HepG2 (cell line): Measurements from ENCODE around the gene SFXN5. TPM values are rescaled to one million over a fixed set of nuclear protein-coding genes. Genes with fewer than 3 reads are reported as not detected.

ENCODE experiments used
- ARNTL ChIP-seq: sonication (generic); formaldehyde crosslinking; IDR thresholded peaks from 2 replicates; pipeline ENCODE4 v1.4.0; 2020; ENCODE audit warnings: mild to moderate bottlenecking, missing genetic modification reagents
- ASH2L ChIP-seq: fragments of 300-600, 200-600 bp; sonication (generic); IDR thresholded peaks from 2 replicates; pipeline ENCODE4 v1.7.0; 2017; ENCODE audit warnings: low read depth, mild to moderate bottlenecking, moderate library complexity, mixed read lengths, low read length; ENCODE audit not compliant: insufficient read length
- CENPT ChIP-seq: sonication (generic); formaldehyde crosslinking; IDR thresholded peaks from 2 replicates; pipeline ENCODE4 v1.8.0; 2022; ENCODE audit warnings: low read depth, mild to moderate bottlenecking, moderate library complexity, missing genetic modification reagents
- GABPA ChIP-seq, 2 experiments: IDR thresholded peaks; 2 replicates each; pipeline ENCODE4 v1.6.1; 2011 to 2016; ENCODE audit warnings: low read depth in 2 of 2, low read length in 1 of 2, missing biosample characterization in 1 of 2, missing genetic modification characterization in 1 of 2
- GABPB1 ChIP-seq: IDR thresholded peaks from 2 replicates; pipeline ENCODE4 v1.6.1; 2016; ENCODE audit warnings: mild to moderate bottlenecking, missing genetic modification reagents, moderate library complexity, missing compliant biosample characterization
- HOXA3 ChIP-seq: sonication (generic); formaldehyde crosslinking; IDR thresholded peaks from 2 replicates; pipeline ENCODE4 v1.5.0; 2020; ENCODE audit warnings: missing genetic modification reagents
- NR2C2 ChIP-seq: sonication (generic); formaldehyde crosslinking; IDR thresholded peaks from 2 replicates; pipeline ENCODE4 v1.4.0; 2020; ENCODE audit warnings: missing genetic modification reagents, mild to moderate bottlenecking, moderate library complexity, borderline replicate concordance
- SALL2 ChIP-seq: sonication (generic); formaldehyde crosslinking; IDR thresholded peaks from 2 replicates; pipeline ENCODE4 v1.8.1; 2023; ENCODE audit warnings: mild to moderate bottlenecking, missing genetic modification reagents, inconsistent platforms
- STAG1 ChIP-seq: sonication (generic); formaldehyde crosslinking; IDR thresholded peaks from 2 replicates; pipeline ENCODE4 v1.4.0; 2020; ENCODE audit warnings: missing genetic modification reagents
- TEAD3 ChIP-seq: optimal IDR thresholded peaks from 2 replicates; pipeline ENCODE3; 2016; ENCODE audit warnings: borderline replicate concordance
- YY1 ChIP-seq: IDR thresholded peaks from 2 replicates; pipeline ENCODE4 v1.6.1; 2011; ENCODE audit warnings: low read length, low read depth, moderate library complexity, mild to moderate bottlenecking; ENCODE audit not compliant: insufficient read depth, insufficient replicate concordance
- ZNF10 ChIP-seq: sonication (generic); formaldehyde crosslinking; IDR thresholded peaks from 2 replicates; pipeline ENCODE4 v1.4.0; 2020; ENCODE audit warnings: mild to moderate bottlenecking, low read depth, missing genetic modification reagents, borderline replicate concordance
- ZNF605 ChIP-seq: sonication (generic); formaldehyde crosslinking; IDR thresholded peaks from 2 replicates; pipeline ENCODE4 v1.8.0; 2022; ENCODE audit warnings: mild to moderate bottlenecking, missing genetic modification reagents
- ZSCAN31 ChIP-seq: sonication (generic); formaldehyde crosslinking; IDR thresholded peaks from 2 replicates; pipeline ENCODE4 v1.5.0; 2020; ENCODE audit warnings: low read depth, mild to moderate bottlenecking, missing genetic modification reagents
- polyA plus RNA-seq, 8 experiments: library from polyadenylated mRNA; depleted of rRNA in 3 of 8; stranded (reverse) in 7 of 8; unstranded in 1 of 8; fragments of >200 nt; fragmentation: Illumina TruSeq in 4 of 8; extraction: Trizol in 4 of 8; gene quantifications; 2 replicates each; pipeline versions ENCODE4 v1.2.1 to v1.2.3, GENCODE V29; 2011 to 2016; ENCODE audit warnings: low read depth in 4 of 8, missing spikeins in 1 of 8, mixed read lengths in 1 of 8; ENCODE audit not compliant: insufficient read depth in 1 of 8
- total RNA-seq, 5 experiments: library from RNA; depleted of rRNA; stranded (reverse); fragments of >200 nt; fragmentation: Illumina TruSeq; extraction: Trizol; gene quantifications; 2 replicates each; pipeline ENCODE4 v1.2.3, GENCODE V29; 2016; ENCODE audit warnings: low read depth in 1 of 5
- TF ChIP-seq, protein P1 (sequence below): sonication (generic); formaldehyde crosslinking; IDR thresholded peaks from 2 replicates; pipeline ENCODE4 v1.5.0; 2020; ENCODE audit warnings: mild to moderate bottlenecking, missing genetic modification reagents
- TF ChIP-seq, protein P2 (sequence below): sonication (generic); formaldehyde crosslinking; IDR thresholded peaks from 2 replicates; pipeline ENCODE4 v1.4.0; 2020; ENCODE audit warnings: mild to moderate bottlenecking, missing genetic modification reagents
- TF ChIP-seq, protein P3 (sequence below): sonication (generic); formaldehyde crosslinking; IDR thresholded peaks from 2 replicates; pipeline ENCODE4 v1.5.0; 2020; ENCODE audit warnings: mild to moderate bottlenecking, missing genetic modification reagents, moderate library complexity
- TF ChIP-seq, protein P4 (sequence below): IDR thresholded peaks from 2 replicates; pipeline ENCODE4 v1.6.1; 2012; ENCODE audit warnings: inconsistent platforms
- TF ChIP-seq, protein P5 (sequence below): sonication (generic); formaldehyde crosslinking; IDR thresholded peaks from 2 replicates; pipeline ENCODE4 v1.4.0; 2020; ENCODE audit warnings: missing genetic modification reagents

The SFXN5 gene
- total and polyA plus RNA-seq, 2 of the 13 experiments (the other 11 are each of a cell fraction or from before 2014, with no cell fraction given), result 34.9 to 37.4 TPM

DNA sequence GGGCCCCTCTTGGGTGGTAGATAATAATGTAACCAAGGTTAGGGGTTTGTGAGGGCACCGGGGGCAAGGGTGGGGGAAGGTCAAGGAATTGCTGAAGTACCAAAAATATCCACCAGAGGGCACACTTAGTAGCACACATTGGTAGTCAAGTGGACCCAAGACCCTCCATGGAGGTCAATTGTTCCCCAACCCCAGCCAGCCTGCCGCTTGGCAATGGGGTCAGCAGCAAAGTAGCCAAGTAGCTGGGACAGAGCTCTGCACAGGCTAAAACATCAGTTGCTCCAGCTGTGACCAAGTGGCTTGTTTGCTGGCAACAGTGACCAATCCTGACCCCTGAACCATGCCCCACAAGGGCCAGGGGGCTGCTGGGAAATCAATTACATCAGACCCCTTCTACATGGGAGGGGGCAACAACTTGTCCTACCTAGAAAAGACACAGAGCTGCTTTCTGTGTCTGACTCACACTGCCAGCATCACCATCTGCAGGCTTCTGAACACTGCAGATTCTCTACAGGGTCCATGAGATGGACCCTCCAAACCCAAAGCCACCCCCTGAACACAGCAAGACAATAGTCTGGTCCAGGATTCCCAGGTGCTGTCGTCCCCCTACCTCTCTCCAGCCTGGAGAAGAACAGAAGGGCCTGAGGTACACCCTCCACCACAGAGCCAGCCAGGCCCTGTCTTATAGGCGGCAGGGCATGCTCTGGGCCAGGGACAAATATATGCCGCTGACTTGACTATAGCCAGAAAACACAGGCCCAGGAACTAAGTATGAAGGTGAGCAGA lies 78.2 kb downstream of the SFXN5 start (continued):
- TF ChIP-seq, protein P1, sequence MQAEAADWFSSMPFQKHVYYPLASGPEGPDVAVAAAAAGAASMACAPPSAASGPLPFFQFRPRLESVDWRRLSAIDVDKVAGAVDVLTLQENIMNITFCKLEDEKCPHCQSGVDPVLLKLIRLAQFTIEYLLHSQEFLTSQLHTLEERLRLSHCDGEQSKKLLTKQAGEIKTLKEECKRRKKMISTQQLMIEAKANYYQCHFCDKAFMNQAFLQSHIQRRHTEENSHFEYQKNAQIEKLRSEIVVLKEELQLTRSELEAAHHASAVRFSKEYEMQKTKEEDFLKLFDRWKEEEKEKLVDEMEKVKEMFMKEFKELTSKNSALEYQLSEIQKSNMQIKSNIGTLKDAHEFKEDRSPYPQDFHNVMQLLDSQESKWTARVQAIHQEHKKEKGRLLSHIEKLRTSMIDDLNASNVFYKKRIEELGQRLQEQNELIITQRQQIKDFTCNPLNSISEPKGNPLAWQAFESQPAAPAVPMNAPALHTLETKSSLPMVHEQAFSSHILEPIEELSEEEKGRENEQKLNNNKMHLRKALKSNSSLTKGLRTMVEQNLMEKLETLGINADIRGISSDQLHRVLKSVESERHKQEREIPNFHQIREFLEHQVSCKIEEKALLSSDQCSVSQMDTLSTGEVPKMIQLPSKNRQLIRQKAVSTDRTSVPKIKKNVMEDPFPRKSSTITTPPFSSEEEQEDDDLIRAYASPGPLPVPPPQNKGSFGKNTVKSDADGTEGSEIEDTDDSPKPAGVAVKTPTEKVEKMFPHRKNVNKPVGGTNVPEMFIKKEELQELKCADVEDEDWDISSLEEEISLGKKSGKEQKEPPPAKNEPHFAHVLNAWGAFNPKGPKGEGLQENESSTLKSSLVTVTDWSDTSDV, result no peak
- TF ChIP-seq, protein P2, sequence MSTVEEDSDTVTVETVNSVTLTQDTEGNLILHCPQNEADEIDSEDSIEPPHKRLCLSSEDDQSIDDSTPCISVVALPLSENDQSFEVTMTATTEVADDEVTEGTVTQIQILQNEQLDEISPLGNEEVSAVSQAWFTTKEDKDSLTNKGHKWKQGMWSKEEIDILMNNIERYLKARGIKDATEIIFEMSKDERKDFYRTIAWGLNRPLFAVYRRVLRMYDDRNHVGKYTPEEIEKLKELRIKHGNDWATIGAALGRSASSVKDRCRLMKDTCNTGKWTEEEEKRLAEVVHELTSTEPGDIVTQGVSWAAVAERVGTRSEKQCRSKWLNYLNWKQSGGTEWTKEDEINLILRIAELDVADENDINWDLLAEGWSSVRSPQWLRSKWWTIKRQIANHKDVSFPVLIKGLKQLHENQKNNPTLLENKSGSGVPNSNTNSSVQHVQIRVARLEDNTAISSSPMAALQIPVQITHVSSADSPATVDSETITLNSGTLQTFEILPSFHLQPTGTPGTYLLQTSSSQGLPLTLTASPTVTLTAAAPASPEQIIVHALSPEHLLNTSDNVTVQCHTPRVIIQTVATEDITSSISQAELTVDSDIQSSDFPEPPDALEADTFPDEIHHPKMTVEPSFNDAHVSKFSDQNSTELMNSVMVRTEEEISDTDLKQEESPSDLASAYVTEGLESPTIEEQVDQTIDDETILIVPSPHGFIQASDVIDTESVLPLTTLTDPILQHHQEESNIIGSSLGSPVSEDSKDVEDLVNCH (CRISPR knock-in tag), result no peak
- TF ChIP-seq, protein P3, sequence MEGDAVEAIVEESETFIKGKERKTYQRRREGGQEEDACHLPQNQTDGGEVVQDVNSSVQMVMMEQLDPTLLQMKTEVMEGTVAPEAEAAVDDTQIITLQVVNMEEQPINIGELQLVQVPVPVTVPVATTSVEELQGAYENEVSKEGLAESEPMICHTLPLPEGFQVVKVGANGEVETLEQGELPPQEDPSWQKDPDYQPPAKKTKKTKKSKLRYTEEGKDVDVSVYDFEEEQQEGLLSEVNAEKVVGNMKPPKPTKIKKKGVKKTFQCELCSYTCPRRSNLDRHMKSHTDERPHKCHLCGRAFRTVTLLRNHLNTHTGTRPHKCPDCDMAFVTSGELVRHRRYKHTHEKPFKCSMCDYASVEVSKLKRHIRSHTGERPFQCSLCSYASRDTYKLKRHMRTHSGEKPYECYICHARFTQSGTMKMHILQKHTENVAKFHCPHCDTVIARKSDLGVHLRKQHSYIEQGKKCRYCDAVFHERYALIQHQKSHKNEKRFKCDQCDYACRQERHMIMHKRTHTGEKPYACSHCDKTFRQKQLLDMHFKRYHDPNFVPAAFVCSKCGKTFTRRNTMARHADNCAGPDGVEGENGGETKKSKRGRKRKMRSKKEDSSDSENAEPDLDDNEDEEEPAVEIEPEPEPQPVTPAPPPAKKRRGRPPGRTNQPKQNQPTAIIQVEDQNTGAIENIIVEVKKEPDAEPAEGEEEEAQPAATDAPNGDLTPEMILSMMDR (CRISPR knock-in tag), result peak; percentile 89
- TF ChIP-seq ZNF605 (0 out of 2 replicates have a peak, but pooled peaks have one; percentile 39), HOXA3 (CRISPR knock-in tag) (peak; percentile 9; the same call in 1 of the 2 replicates), YY1 (peak; percentile 29), NR2C2 (peak; percentile 78), GABPB1 (peak; percentile 29; the same call in 1 of the 2 replicates), GABPA (IDR thresholded peaks at IDR 0.05; ENCODE audit: low read depth, low read length) (no peak), GABPA (CRISPR knock-in tag; IDR thresholded peaks at IDR 0.05; ENCODE audit: low read depth) (no peak), CENPT (CRISPR knock-in tag) (no peak), ARNTL (CRISPR knock-in tag) (no peak), STAG1 (peak; percentile 80), ASH2L (peak; percentile 23), TEAD3 (CRISPR knock-in tag) (peak; percentile 47), SALL2 (no peak), ZNF10 (CRISPR knock-in tag) (no peak), ZSCAN31 (0 out of 2 replicates have a peak, but pooled peaks have one; percentile 43)
- TF ChIP-seq, protein P4, sequence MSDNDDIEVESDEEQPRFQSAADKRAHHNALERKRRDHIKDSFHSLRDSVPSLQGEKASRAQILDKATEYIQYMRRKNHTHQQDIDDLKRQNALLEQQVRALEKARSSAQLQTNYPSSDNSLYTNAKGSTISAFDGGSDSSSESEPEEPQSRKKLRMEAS, result no peak
- TF ChIP-seq, protein P5, sequence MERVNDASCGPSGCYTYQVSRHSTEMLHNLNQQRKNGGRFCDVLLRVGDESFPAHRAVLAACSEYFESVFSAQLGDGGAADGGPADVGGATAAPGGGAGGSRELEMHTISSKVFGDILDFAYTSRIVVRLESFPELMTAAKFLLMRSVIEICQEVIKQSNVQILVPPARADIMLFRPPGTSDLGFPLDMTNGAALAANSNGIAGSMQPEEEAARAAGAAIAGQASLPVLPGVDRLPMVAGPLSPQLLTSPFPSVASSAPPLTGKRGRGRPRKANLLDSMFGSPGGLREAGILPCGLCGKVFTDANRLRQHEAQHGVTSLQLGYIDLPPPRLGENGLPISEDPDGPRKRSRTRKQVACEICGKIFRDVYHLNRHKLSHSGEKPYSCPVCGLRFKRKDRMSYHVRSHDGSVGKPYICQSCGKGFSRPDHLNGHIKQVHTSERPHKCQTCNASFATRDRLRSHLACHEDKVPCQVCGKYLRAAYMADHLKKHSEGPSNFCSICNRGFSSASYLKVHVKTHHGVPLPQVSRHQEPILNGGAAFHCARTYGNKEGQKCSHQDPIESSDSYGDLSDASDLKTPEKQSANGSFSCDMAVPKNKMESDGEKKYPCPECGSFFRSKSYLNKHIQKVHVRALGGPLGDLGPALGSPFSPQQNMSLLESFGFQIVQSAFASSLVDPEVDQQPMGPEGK (CRISPR knock-in tag), result peak; percentile 72
